GDM1 (cell line): ENCODE results near the gene ANK2.

Source experiments
- DNase-seq: peaks from one replicate; lab custom pipeline; 2025; lab: John Stamatoyannopoulos, UW

Gene ANK2

DNA sequence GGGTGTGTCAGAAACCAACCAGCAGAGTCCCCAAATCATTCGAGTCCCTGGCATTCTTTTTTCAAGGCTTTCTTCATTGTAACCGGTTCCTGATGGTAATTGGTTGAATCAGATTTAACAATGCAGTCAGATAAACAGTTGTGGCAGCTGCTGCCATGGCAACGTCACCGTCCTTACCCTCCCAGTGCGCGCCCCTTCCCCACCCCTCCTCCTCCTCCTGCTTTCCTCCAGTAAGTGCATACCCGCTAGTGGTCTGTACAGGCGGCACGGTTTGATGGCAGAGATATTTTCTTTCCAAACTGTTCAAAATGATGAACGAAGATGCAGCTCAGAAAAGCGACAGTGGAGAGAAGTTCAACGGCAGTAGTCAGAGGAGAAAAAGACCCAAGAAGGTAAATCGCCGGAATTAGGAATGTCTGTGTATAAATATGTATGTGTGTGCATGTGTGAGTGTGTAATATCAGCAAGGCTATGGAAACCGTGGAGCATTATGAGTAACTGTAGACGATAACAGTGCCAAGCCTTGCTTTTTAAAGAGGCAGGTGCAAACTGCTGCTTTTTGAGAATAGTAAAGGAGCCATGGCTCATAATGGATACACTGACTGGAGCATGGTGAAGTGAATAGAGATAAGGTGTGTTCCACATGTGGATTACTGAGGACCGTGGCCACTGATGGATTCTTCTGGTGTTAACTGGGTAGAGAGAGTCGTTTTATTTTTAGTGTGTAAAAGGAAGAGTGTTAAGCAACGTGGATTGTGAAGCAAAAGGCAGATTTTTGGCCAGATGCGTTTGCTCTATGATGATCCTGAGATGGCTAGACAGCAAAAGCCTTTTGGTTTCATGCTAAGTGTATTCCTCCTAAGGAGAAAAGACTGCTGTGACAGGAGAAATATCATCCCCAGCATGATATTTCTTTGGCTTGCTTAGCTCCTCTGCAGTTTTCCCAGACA lies at the start of gene ANK2:
TSS of gene ANK2 (plus strand) at position 233 of the 950 bp plus-strand sequence. CDS start at position 309, 76 bp downstream.
- no peak for DNase-seq

DNA sequence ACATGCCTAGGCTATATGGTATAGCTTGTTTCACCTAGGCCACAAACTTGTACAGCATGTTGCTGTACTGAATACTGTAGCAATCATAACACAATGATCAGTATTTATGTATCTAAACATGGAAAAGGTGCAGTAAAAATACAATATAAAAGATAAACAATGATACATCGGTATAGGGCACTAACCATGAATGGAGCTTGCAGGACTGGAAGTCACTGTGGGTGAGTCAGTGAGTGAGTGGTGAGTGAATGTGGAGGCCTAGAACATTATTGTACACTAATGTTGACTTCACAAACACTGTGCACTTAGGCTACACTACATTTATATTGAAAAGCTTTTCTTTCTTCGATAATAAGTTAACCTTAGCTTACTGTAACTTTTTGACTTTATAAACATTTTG lies 45.6 kb upstream of the ANK2 start:
- DNase-seq: no peak

DNA sequence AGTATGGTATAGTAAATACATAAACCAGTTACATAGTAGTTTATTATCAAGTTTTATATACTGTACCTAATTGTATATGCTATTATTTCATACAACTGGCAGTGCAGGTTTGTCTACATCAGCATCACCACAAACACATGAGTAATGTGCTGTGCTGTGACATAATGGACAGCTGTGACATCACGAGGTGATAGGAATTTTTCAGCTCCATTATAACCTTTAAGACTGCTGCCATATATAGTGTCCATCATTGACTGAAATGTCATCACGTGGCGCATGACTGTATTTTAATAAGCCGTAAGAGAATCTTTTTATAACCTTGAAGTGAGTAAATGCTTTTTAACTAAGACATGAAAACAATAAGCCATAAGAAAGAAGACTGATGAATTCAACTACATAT lies 44.8 kb upstream of the ANK2 start:
- no peak for DNase-seq

DNA sequence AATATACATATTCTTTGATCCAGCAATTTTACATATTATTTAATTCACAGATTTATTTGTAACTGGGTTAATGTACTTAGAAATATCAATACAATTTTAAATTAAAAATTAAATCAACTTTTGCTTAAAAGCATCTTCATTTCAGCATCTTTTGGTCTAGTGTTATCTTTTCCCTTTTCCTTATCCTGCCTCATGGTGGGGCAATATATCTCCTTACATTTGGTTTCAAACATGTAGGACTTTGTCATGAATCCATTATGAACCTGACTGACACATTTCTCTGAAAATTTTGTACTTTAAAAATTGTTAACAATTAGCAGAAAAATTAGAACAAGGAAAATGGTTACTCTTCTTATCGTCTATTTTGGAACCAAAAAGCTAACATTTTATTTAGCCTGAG lies 42.8 kb upstream of the ANK2 start:
- DNase-seq: no peak

DNA sequence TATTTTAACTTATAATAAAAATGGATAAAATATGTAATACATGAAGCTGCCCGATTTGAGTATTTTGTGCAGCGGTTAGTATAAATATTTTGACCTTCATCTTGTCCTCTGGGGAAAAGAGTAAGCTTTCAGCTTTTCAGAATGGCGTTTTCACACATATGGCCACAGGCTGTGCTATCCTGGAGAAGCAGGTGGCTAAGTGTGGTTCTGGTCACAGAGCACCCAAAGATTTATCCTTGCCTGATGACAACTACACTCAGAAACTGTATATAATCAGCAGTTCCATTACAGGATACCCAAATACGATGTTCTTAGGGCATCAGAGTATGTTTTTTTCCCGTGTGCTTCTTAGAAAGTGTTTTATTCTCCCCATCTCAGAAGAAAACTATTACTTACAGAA lies 42.3 kb upstream of the ANK2 start:
- DNase-seq: no peak

DNA sequence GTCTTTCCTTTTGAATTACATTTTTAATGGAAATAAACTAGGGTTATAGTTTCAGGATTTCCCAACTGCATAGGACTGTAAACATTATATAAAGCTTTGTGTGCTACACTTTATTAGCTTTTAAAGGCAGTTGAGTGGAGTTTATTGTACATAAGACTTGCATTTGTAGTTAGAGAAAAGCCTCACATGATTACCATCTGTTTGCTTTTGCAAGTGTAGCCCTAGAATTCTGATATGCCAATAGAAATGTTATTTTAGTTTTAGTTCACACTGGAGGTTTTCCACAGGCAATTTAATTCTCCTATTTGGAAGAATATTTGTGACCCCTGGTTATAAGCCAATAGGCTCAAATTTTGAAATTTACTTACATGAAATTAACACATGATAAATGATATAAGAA lies 41.3 kb upstream of the ANK2 start:
- DNase-seq: no peak

DNA sequence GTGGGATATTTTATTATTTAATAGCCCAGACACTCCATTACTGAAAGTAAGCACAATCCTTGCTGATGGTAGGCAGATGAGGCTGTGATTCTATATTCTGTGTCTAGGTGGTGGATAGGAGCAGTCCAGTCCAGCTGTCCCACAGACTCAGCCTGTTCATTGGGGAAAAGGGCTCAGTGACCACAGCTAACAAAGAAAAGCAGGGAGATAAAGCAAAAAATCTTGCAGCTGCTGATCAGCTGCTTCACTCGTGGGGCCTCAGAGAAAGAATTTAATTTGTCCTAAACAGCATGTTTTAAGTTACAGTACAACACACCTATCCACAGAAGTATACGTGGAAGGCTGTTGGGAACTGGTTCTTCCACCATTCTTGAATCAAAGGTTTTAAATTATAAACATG lies 40.7 kb upstream of the ANK2 start:
- no peak for DNase-seq

DNA sequence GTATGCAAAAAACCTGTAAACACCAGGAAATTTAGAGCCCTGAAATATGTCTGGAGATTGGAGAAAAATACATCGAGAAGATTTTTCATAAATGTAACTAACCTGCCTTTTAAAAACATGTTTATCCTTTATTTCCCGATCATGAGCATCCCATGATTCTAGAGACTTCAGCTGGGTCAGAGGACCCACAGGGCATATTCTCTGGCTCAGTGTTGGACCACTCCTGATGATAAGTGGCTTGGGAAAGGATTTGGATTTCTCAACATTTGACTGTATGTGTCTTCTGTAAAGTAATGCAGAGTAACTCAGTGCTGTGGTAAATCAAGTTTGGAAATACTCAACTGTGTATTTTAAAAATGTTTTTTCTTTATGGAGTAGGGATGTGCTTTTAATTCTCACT lies 40.0 kb upstream of the ANK2 start:
- DNase-seq: no peak

DNA sequence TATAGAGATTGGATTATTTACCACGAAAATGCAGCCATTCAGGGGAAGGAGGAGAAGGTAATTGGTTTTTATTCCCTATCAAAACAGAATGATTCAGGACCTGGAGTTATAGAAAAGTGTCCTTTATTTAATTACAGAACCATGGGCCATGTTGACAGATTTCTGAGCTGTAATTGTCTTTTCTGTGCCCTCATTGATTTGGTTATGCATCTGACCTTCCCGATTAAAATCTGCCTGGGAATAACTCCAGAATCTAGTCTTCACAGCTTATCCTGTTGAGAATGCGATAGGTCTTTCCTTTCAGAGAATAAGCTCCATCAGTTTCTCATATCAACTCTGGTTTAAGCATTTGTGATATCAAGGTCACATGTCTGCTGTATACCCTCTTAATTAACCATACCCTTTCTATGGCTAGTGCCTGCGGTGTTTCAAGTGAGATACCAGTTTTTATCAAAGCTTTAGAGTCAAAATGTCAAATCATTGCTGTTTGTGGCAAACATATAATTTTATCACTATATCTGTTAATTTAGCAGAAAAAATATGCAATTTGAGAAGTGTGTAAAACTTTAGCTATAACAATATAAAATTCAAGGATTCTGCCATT lies 37.2 kb upstream of the ANK2 start:
- DNase-seq: no peak

DNA sequence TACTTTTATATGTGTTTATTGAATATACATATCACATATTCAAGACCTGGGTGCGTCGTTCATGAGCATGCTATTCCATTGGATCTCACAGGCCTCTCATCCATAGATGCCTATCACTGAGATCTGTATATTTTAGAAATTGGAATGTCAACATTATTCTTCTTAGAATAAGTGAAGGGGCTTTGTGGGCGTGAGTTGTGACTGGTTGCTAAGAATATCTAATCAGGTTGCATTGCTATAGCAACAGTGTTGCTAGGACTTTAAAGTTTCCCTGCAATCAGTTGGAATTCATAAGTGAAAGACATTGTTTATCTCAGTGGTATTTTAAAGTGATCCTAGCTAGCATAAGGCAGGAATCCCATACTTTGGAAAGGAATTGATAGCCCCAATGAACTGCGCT lies 36.7 kb upstream of the ANK2 start:
- no peak for DNase-seq

DNA sequence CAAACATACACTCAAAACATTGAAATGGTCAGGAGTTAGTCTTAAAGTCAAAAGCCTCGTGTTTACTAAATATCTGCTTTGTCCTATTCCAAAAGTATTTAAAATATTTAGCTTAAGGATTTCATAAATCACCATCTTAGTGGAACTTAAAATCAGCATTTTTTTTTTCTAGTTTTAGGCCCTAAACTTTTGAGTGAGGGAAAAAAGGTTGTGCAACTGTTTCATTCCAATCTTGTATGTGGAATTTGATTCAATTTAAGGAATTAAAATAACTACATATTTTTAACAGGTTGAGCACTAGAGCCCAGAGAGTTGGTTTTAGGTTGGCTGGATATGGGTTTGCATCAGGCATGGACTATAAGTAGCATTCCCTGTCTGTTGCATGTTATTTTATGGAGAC lies 35.7 kb upstream of the ANK2 start:
- no peak for DNase-seq

DNA sequence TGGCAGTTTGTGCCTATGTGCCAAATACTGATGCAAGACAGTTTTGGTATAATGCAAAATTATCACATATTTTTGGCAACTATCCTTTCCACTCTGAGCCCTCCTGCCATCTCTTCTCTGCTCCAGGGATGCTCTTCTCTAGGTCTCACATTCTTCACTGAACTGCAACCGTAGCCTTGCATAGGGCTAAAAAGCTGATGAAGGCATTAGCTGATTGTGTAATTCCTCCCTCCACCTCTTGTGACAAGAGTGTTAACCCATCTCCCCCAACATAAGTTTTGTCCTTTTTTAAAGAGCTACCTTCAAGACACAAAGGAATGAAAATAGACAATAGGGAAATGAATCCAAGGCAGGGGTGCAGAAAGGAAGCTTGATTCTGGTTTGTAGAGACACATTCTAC lies 33.1 kb upstream of the ANK2 start:
- DNase-seq: no peak

DNA sequence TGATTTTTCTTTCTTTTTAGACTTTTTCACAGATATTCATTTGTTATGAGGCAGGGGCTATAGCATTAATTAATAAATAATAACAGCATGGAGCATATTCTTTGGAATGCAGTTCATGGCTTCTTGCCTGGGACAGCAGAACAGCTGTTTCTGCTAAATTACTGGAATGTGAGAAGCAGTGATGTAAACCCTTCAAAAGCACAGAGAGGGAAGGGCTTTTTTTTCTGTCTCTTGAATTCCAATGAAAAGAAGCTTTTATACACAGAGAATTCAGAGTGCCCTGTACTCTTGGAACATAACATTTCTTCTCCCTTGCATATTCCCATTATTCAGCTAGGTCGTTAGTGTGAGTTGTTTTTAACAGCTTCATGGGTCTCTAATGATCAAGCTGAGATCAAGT lies 28.5 kb upstream of the ANK2 start:
- no peak for DNase-seq

DNA sequence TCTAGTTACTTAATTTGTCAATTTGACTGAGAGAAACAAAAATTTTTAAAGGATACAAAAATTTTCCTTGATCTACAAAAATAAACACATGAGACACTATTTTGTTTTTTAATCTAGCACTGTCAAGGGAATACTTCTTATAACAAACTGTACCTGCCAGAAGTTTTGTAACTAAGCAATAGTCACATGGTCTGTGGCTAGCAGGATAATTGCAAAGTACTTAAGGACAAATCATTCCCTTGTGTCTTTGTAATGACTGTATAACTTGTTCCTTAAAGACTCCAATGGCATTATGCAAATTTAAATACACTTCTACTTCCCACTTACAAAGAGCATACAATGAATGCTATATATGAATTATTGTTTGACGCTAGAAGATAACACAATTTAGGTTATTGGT lies 25.1 kb upstream of the ANK2 start:
- DNase-seq: no peak

DNA sequence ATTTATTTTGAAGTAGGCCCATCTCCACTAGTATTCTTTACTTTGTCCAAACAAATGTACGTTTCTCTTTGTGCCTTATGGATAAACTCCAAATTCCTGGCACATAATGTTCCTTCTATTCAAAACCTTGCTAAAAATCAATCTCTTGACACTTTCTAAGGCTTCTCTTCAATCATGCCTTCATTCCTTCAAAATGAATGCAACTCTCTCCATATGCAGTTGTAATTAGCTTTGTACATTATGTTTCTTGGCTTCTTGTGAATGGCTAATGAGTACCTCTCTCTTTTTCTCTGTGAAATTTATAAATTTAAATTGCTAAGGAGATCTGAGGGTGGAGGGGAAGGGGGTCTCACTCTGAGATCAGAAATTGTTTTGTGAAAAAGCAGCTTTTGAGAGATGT lies 24.0 kb upstream of the ANK2 start:
- no peak for DNase-seq

DNA sequence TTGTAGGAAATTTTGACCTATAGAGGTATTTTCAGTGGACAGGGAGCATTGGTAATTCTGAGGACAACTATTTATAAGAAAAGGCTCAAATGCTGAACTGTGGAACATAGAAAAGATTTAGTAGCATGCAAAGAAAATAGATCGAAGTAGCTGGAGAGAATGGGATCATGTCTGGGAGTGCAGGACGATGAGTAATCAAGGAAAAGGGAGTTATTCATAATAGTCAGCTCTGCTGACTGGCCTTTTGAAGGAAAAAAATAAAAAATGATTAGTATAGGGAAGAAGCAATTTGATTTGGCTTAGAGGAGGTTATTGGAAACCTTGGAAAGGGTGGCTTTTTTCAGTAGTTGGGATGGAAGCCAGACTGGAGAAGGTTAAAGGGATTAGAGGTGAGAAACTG lies 22.9 kb upstream of the ANK2 start:
- DNase-seq: no peak

DNA sequence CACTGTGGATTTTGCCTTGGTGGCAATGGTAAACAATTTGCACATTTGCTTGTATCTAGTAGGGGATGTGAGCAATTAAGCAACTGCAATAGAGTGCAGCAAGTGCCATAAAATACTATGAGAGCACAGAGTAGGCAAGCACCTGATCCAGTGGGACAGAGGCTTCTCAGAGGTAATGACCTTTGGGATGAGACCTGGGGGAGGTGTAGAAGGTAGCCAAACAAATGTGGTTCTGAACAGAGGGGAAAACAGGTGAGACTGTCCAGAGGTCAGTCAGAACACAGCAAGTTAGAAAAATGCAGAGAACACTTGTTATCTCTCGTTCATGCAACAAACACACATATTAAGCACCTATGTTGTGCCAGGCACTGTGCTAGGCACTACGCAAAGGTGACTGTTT lies 21.4 kb upstream of the ANK2 start:
- DNase-seq: no peak

DNA sequence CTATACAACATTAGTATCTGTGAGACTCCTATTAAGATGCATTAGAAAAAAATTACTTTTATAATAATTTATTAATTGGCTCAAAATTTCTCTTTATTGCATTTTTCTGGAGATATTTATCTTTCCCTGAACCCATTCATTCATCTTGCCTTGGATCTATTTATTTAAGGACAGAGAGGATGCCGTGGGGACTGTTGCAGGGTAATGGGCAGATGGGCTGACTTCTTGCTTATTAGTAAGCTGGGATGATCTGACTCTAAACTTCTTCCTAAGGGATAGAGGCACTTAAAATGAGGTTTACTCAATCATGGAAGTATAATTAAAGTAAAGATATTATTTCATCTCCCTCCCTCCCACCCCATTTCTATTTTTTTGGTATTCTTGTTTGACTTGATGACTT lies 18.2 kb upstream of the ANK2 start:
- DNase-seq: no peak

DNA sequence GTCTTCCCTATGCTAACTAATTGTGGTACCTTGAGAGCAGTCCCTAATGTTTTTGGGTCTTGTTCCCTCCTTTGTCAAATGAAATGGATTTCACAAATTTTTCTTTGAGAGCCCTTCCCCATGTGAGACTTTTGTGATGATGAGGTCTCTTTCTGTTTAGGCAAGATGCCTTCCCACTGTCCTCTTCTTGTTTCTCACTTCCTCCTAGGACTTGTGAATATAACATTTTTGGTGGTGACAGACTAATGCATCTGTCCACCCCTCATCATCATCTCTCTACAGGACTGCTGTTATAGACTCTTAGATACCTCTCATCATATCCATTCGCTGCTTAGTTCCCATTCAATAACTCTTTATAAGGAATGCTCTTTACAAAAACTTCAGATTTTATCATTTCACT lies 8.7 kb upstream of the ANK2 start:
- DNase-seq: no peak

DNA sequence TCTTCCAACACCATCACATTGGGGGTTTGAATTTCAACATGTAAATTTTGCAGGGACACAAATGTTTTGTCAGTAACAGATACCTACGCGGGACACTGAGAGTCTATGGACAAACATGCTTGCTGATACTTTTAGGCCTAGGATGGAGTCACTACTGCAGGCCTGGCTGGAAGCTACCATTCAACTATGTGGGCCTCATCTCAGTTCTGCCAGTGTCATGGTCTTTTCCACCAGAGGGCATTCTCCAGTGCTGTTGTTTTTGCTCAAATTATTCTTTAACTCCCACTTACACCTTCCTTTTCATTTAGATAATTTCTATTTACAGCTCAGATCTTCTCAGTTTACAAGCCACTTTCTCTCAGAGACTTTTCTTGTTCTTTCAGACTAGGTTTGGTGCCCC lies 7.0 kb upstream of the ANK2 start:
- DNase-seq: no peak

DNA sequence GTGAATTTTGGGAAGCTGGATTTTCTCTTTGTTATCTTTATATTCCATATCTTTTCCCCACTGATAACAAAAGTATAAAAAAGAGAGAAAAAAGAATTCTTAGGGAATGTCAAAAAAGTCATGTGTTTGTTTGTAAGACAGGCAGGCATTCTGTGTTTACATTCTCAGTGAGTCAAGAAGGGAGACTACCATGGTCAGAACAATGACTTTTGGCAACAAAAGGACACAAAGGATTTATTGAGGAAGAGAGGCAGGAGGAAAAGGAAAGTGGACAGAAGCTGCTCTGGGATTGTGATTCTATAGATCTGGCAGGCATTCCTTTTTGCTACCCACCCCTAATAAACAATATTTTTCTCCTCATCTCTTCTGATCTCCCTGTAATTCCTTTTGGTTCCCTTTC lies 5.9 kb upstream of the ANK2 start:
- DNase-seq: no peak

DNA sequence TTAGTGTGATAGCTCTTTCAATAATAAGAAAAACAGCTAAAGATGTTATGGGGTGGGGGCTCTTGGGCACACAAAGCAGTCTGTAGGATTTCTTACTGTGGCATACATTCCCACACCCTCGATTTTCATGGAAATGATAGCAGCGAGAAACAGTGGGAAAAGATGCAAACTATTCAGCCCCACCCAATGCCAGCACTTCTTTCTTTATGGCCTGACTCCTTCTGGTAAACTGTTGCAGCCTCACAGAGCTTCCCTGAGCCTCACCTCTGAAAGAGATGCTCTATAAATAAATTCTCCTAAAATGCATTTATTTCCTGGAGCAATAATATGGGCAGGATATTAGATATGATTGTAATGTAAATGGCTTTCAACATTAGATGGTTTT lies 910 bp downstream of the ANK2 start:
- no peak for DNase-seq

DNA sequence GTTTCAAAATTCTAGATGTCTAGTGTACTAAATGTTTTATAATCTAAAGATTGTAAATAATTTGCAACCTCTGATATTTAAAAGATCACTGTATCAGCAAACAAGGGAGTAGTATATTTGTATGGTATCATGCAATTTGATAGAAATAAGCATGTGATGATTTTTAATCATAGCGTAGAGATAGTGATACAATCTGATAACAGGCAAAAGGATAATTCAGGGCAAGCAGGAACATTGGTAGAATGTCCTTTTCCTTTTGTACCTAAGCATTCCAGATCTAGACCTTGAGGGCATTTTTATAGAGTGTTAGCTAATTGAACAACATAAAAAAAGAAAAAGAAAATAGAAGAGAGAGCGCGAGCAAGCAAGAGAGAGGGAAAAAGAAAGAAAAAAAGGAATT lies 1.4 kb downstream of the ANK2 start:
- DNase-seq: no peak

DNA sequence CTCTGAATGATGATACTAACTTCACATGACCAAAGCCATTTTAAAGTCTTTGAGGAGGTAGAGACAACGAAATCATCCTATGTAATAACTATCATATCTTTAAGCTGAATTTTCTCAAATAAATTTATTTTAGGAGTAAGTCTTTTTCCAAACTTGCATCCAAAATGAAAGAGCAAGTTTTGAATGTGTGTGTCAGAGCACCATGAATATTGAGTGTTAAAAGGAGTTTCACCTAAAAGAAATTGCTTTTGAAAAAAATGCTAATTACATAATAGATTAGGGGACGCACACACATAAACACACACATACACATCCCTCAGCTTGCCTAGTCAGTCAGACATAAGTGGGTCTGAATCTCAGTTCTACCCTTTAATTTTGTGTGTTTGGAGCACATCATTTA lies 1.9 kb downstream of the ANK2 start:
- no peak for DNase-seq
